Muscle of leg (tissue), 11 donors: ENCODE measurements around the gene MSANTD1. TPM values are rescaled to one million over a fixed set of nuclear protein-coding genes. Genes with fewer than 3 reads are reported as not detected.

ENCODE experiments used
- DNase-seq: peaks from one replicate; pipeline ENCODE4 v3.0.0; 2013
- H3K27ac ChIP-seq: one replicate; pipeline ENCODE4 v1.5.1; 2013; ENCODE audit warnings: mild to moderate bottlenecking, low read length, control low read depth
- H3K27me3 ChIP-seq: one replicate; pipeline ENCODE4 v1.6.1; 2013; ENCODE audit warnings: low read length; ENCODE audit not compliant: control insufficient read depth, insufficient read depth
- H3K36me3 ChIP-seq: one replicate; pipeline ENCODE4 v1.6.1; 2013; ENCODE audit warnings: low read length; ENCODE audit not compliant: control insufficient read depth, insufficient read depth
- H3K4me1 ChIP-seq: one replicate; pipeline ENCODE4 v1.6.1; 2013; ENCODE audit warnings: low read length; ENCODE audit not compliant: control insufficient read depth, insufficient read depth
- H3K4me3 ChIP-seq: one replicate; pipeline ENCODE4 v1.5.1; 2013; ENCODE audit warnings: low read length, control low read depth
- H3K9me3 ChIP-seq: replicated peaks from 2 replicates; pipeline ENCODE4 v1.6.1; 2013; ENCODE audit warnings: low read depth, low read length; ENCODE audit not compliant: control insufficient read depth
- WGBS: methylation state at CpG from one replicate; pipeline ENCODE4 v1.1.5; 2013; ENCODE audit warnings: missing lambda C conversion rate; ENCODE audit not compliant: insufficient coverage; 5-methylcytosine and 5-hydroxymethylcytosine counted together
- polyA plus RNA-seq, 8 donors: library from polyadenylated mRNA; unstranded; fragments of 120-200 nt; gene quantifications; one replicate each; pipeline versions ENCODE4 v1.2.1 to v1.2.3, GENCODE V29; 2013; ENCODE audit warnings: inconsistent platforms in 1 of 8, low replicate concordance in 1 of 8; ENCODE audit not compliant: insufficient read length in 8 of 8, insufficient read depth in 1 of 8
- total RNA-seq: library from RNA; stranded (reverse); fragments of 120-200 nt; gene quantifications from one replicate; pipeline ENCODE4 v1.2.4, GENCODE V29; 2013

MSANTD1 gene
- total and polyA plus RNA-seq, 9 donors: 0.25 to 0.89 (median 0.75) TPM

DNA sequence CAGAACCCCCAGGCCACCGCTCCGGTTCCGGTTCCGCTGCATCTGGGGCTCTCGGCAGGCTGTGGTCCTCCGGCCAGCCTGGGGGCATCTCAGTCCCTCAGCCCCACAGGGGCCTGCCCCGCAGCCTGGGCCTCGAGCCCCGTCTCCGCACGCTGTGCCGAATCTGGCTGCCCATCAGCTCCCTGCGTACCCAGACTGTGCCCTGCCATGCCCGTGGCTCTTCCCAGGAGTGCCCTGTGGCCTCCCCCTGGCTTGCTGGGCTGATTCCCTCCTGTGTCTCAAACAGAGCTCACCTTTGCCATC is 830 bp upstream of the MSANTD1 start:
- Histone ChIP-seq H3K27me3 (no peaks in the 10 kb centered on the region), H3K36me3 (peaks cover 8% of the 10 kb centered on the region), H3K4me1 (peaks cover 21% of the 10 kb centered on the region), H3K4me3 (no peak overlapping the region), H3K9me3 (no peaks in the 10 kb centered on the region), H3K27ac (no peak overlapping the region)
- WGBS: 93% methylated on average over 14 of the region's 14 CpGs
- DNase-seq: no peak

- H3K4me1 ChIP-seq: peaks cover 16% of the 10 kb centered on the region
These were observed 915 bp downstream of the MSANTD1 start for GRCh38 chr4:3249711-3250437.

GRCh38 chr4:3250438-3250955 is 1.5 kb downstream of the MSANTD1 start:
- no peaks in the 10 kb centered on the region for H3K27me3 ChIP-seq
- no peak overlapping the region for H3K4me3 ChIP-seq
- peaks cover 16% of the 10 kb centered on the region for H3K4me1 ChIP-seq
- H3K9me3 ChIP-seq: no peaks in the 10 kb centered on the region
- no peak for DNase-seq
- H3K27ac ChIP-seq: no peak overlapping the region
- H3K36me3 ChIP-seq: peaks cover 5% of the 10 kb centered on the region
- WGBS: 61% methylated on average over 12 of the region's 14 CpGs

More at GRCh38 chr4:3249711-3250437, 915 bp downstream of the MSANTD1 start:
- Histone ChIP-seq H3K9me3 (no peaks in the 10 kb centered on the region), H3K36me3 (peaks cover 7% of the 10 kb centered on the region), H3K4me3 (no peak overlapping the region), H3K27me3 (no peaks in the 10 kb centered on the region), H3K27ac (no peak overlapping the region)
- DNase-seq: no peak
- WGBS: 84% methylated on average over 16 of the region's 20 CpGs

DNA sequence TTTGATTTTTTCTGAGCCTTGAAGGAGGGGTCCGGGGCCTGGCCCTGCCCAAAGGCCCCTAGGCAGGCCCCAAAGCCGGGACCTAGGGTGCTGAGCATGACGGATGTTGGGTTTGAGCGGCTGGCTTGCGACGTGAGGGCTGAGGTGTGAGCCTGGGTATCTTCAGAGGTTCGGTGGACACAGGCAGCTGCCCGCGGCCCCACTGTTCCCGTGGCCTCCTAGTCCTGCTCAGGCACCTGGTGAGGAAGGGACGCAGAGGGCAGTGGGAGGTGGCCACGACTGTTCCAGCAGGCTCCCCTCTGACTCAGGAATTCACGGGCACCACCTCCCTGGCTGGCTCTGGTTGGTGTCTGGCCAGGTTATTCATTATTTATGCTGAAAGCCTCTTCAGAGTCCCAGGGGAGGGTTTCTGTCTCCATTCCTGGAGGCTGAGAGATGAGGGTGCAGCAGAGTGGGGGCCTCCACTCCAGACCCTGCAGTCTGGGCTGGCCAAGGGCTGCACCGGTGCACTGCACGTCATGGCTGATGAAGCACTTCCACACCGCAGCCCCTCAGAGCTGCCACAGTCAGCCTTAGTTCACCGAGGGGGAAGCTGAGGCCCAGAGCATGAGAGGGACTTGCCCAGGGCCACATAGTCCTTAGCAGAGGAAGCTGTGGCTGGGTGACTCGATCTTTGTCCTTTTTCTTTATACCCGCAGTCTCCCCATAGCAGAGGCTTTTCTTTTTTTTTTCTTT is 2.2 kb downstream of the MSANTD1 start:
- Histone ChIP-seq H3K27me3 (no peaks in the 10 kb centered on the region), H3K4me3 (no peak overlapping the region), H3K9me3 (no peaks in the 10 kb centered on the region), H3K4me1 (peaks cover 19% of the 10 kb centered on the region), H3K27ac (no peak overlapping the region), H3K36me3 (peaks cover 5% of the 10 kb centered on the region)
- WGBS: 78% methylated on average over 16 of the region's 19 CpGs
- no peak for DNase-seq

DNA sequence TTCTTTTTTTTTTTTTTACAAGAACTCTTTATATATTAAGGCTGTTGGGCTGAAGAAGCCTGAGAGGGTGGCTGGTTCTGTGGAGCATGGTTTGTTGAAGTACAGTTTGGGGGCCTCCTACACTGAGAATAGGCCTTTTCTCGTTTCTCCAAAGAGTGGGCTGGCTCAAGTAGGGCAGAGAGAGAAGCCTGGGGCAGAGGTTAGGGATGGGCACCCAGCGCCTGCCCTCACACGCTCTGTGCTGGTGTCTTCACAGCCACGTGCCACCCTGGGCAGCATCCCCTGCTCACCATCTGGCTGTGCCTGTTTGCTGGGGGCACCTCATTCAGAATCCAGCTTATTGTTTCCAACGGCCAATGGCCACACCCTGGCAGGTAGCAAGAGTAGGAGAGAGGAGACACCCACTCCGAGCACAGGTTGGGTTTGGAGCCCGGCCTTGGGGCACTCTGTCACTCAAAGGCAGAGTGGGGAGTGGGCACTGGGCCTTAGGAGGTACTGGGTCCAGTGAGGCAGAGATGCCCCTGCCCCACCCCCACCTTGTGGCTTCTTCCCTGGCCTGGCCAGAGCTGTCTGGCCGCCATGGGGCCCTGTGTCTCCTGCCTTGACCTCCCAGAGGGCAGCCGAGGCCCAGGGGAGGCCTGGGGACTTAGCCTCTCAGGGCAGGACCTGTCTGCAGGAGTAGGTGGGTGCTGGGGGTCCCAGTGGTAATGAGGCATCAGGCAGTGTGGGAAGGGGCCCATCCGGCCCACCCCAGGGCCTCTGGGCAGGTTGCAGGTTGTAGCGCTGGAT is 2.9 kb downstream of the MSANTD1 start:
- H3K4me3 ChIP-seq: no peak overlapping the region
- H3K4me1 ChIP-seq: peaks cover 20% of the 10 kb centered on the region
- no peak overlapping the region for H3K27ac ChIP-seq
- WGBS: 93% methylated on average over 10 of the region's 11 CpGs
- H3K36me3 ChIP-seq: peaks cover 5% of the 10 kb centered on the region
- no peaks in the 10 kb centered on the region for H3K27me3 ChIP-seq
- no peaks in the 10 kb centered on the region for H3K9me3 ChIP-seq
- DNase-seq: no peak

DNA sequence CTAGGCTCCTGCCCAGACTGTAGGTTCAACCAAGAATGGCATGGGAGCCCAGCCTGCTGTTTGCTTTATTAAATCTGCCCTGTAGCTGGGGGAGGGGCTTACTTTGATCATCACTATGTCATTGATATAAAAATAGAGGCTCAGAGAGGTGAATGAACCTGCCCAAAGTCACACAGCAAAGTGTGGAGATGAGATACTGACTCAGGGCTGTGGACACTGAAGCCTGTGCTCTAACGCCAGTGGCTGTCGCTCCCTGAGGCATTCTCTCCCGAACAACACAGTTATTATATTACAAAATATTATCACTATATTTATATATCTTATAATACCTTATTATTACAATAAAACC is 3.5 kb downstream of the MSANTD1 start:
- Histone ChIP-seq H3K27me3 (no peaks in the 10 kb centered on the region), H3K4me3 (no peak overlapping the region), H3K36me3 (peaks cover 5% of the 10 kb centered on the region), H3K4me1 (peaks cover 21% of the 10 kb centered on the region), H3K9me3 (no peaks in the 10 kb centered on the region), H3K27ac (no peak overlapping the region)
- WGBS: no CpG with 5 or more reads among the region's 3 CpGs
- DNase-seq: no peak

DNA sequence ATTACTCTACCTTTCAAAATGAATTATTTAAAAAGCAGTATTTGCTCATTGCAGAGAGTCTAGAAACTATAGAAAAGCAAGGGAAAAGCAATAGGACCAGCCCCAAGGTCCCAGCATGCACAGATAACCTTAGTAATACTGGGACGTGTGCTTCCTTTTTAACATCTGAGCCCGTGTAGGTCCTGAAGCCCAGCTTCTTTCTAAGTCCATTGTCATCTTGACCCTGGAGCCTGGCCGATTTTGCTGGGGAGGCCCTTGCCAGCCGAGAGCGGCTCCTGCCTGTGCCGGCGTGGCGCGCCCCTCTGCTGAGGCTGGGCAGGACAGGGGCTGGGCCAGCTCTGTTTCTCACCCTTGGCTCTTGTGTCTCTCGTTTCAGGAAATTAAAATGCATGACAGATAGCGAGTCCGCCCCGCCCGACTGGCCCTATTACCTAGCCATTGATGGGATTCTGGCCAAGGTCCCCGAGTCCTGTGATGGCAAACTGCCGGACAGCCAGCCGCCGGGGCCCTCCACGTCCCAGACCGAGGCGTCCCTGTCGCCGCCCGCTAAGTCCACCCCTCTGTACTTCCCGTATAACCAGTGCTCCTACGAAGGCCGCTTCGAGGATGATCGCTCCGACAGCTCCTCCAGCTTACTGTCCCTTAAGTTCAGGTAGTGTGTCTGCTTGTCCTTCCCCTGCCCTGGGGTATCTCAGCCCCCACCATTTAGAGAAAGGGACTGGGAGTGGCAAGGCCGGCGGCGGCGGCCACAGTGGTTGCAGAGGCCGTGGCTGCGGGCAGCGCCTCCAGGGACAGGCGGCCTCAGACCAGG is 4.1 kb downstream of the MSANTD1 start:
- Histone ChIP-seq H3K36me3 (peaks cover 5% of the 10 kb centered on the region), H3K27me3 (no peaks in the 10 kb centered on the region), H3K4me1 (peaks cover 20% of the 10 kb centered on the region), H3K27ac (no peak overlapping the region), H3K9me3 (no peaks in the 10 kb centered on the region), H3K4me3 (no peak overlapping the region)
- DNase-seq: no peak
- WGBS: 75% methylated on average over 33 of the region's 38 CpGs

GRCh38 chr4:3253808-3254207 is 4.8 kb downstream of the MSANTD1 start:
- Histone ChIP-seq H3K4me3 (no peak overlapping the region), H3K27ac (no peak overlapping the region), H3K27me3 (no peaks in the 10 kb centered on the region), H3K36me3 (peaks cover 5% of the 10 kb centered on the region), H3K9me3 (no peaks in the 10 kb centered on the region), H3K4me1 (peaks cover 20% of the 10 kb centered on the region)
- DNase-seq: no peak
- 93% methylated on average over 6 of the region's 13 CpGs for WGBS

DNA sequence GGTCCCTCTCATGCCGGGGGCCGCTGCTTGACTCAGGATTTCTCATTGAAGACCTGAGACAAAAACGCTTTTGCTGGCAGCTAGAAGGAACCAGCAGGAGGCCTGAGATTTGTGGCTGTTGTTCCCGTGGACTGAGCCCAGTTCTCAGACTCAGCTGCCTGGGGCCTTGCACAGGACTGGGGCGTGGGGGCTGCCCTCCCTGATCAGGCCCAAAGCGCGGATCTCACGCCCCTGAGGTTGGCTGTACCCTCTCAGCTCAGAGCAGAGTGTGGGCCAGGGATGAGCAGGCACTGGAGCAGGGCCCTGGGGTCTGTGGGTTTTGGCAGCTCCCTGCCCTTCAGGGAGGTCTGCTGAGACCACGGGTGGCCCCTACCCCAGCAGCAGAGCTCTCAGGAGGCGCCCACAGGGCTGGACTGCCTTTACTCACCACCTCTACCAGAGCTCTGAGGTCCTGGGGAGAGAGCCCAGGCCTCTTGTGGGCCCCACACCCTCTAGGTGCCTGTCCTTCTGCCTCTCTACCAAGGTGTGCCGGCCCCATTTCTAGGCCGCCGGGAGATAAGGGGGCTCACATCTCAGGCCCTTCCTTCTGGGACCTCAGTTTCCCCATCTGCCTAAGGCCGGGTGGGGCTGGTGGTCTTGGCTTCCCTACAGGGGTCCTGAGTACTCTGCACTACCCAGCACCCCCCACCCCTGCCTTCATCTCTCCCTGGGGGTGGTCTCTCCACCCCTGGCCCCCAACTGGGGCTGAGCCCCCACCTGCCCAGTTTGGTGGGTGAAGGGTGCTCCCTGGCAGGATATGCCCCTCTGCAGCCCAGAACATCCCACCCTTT is 5.6 kb downstream of the MSANTD1 start:
- Histone ChIP-seq H3K4me3 (no peak overlapping the region), H3K27me3 (no peaks in the 10 kb centered on the region), H3K36me3 (peaks cover 5% of the 10 kb centered on the region), H3K4me1 (peaks cover 20% of the 10 kb centered on the region), H3K27ac (no peak overlapping the region), H3K9me3 (no peaks in the 10 kb centered on the region)
- DNase-seq: no peak
- 79% methylated on average over 13 of the region's 14 CpGs for WGBS
